ENCODE results near the gene AGO1. TPM values are rescaled to one million over a fixed set of nuclear protein-coding genes. Genes with fewer than 3 reads are reported as not detected.

Gene AGO1
- polyA plus RNA-seq (2013, experiment 1 of 2; ENCODE audit: insufficient read length), result 12.7 TPM
- polyA plus RNA-seq (2013, experiment 2 of 2; ENCODE audit: insufficient read length), result 13.6 TPM

DNA sequence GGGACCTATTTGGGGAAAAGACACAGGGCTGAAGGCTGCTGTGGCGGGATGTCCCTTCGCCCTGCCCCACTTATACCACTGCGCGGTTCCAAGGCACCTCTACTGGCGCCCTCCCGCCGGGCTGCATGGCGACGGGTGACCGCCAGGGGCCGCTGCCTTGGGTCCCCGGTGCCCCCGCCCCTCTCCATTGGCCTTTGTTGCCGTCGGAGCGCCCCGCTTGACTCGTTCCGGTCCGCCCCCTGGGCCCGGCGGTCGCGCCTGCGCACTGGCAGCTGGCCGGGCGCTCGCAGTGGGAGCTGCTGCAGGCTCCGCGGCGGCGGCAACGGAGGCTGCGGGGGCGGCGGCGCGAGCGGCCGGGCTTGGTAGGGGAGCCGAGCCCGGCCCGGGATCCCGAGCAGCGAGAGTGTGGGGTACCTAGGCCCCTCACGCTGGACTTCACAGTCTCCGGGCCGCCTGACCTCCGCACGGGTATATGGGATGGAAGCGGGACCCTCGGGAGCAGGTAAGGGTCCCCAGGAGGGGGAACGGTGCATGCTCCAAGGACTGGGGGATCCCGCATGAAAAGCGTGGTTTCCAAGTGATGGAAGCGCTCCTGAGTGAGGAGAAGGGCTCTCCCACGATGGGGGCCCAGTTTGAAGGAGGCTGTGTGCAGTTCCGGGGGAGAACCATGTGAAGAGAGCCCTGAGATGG lies at the start of gene AGO1:
Gene AGO1 (plus strand): TSS at position 265 of the 690 bp plus-strand sequence. CDS start 213 bp downstream, at position 478.
- DNase-seq, result peak; percentile 91

DNA sequence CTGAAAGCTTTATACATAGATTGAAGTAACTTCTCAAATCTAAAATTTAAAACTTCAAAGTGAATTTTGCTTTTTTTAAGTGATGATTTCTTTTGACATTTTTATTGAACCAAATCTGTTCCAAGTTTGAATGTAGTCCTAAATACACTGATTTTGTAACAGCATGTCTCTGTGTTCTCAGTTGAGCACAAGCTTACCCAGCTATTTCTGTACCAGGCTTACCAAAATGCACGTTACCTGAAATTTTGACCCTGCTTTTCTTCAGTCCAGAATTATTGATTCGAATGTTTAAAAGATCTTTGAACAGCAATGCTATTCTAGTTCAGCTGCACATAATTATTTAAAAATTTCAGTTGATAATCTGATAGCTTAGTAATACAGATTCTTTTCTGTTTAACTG lies 49.6 kb upstream of the AGO1 start:
- no peak for DNase-seq

DNA sequence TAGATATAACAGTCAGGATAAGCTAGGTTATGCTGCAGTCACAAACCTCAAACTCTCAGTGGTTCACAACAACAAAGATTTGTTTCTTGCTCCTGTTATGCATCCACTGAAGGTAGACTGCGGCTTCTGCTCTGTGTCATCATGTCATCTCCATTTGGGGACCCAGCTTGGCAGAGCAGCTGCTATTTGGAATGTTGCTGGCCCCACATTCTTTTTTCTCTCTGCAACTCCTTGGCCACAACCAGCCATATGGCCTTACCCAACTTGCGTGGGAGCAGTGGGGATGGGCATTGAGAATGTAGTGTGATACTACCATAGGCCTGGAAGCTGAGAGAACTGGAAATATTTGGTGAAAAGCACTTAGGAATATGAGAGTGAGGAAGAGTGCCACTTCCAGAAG lies 48.8 kb upstream of the AGO1 start:
- DNase-seq, result no peak

DNA sequence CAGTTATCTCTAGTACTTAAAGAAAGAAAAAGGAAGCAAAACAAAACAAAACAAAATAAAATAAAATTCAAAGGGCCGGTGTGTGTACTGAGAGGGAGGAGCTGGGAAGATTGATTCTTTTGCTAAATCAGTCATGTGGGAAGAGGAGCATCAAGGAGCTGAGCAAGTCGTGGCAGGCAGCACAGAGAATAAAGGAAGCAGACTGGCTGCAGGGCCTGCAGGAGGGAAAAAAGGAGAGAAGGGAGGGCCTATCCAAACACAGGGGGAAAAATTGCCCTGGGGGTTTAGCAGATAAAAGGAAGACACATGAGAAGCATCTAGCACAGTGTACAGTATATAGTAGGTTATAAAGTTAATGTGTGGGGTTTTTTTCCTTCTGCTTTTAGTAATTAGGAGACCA lies 47.6 kb upstream of the AGO1 start:
- no peak for DNase-seq

DNA sequence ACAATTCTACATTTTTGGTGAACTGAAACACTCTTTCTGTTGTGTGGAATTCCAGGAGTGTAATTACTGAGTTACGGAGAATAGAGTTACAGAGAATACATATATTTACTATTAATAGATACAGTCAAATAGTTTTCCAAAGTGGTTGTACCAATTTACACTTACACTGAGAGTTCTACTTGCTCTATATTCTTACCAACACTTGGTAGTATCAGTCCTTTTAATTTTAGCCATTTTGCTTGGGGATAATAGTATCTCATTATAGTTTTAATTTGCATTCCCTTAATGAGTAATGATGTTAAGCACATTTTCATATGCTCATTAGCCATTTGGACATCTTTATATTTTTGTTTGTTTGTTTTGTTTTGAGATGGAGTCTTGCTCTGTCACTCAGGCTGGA lies 46.3 kb upstream of the AGO1 start:
- DNase-seq, result no peak

DNA sequence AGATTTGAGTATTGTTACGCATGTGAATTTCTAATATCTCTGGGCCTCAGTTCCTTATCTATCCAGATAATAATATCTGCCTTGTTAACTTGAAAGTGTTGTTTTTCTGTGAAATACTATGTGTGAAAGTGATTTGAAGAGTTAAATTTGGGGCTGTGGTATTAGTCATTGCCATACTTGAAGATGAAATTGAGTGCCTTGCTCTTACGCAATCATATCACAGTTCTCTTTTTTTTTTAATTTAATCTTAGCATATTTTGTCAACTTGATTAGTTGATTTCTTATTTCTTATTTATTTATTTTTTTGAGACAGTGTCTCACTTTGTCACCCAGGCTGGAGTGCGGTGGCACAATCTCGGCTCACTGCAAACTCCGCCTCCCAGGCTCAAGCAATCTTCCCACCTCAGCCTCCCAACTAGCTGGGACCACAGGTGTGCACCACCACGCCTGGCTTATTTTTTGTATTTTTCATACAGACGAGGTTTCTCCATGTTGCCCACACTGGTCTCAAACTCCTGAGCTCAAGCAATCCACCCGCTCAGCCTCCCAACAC lies 44.2 kb upstream of the AGO1 start:
- DNase-seq, result no peak

DNA sequence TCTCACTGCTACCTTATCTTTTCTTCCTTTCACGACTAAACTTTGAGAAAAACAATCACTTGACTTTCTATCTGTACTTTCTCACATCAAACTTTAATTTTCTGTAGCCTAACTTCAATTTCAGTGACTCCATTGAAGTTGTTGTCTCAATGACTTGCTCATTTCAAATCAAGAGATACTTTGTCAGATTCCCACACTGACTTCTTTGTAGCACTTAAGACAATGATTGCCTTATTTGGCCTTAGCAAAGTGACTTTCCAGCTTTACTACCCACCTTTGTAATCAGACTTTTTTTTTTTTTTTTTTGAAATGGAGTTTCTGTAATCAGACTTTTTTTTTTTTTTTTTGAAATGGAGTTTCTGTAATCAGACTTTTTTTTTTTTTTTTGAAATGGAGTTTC lies 38.2 kb upstream of the AGO1 start:
- DNase-seq, result no peak

DNA sequence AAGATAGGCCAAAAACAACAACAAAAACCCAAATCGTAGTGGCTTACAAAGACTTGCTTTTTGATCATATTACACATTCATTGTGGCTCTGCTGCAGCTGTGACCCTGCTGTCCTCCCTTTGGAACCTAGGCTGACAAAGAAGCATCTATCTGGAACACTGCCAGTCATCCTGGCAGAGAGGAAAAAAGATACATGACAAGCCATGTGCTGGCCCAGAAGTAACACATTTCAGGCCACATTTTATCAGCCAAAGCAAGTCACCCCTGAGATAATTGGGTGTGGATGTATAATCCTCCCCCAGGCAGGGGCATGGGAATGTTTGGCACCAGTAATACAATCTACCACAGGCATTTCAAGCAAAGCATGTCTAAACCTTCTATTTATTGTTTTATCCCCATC lies 37.2 kb upstream of the AGO1 start:
- no peak for DNase-seq

DNA sequence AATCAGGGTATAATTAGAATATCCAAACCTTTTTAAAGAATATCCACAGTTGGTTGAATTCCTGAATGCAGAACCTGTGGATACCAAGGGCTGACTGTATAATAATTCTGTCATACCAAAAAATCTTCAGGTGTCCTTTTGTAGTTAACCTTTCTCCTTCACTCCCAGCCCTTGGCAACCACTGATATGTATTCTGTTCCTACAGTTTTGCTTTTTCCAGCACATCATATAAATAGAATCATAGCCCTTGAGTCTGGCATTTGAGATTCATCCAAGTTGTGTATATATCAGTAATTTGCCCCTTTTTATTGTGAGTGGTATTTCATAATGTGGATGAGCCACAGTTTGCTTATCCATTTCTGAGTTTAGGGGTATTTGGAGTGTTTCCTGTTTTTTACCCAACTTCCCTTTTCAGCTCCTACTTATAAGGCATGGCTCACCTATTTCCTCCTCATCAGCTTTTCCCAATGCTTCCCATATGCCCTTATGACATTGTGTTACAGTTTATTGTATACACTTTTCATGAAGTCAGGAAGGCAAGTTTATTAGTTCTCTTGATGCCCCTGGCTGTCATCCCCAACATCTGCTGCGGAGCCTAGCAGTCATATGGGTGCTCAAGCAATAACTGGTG lies 35.0 kb upstream of the AGO1 start:
- no peak for DNase-seq

DNA sequence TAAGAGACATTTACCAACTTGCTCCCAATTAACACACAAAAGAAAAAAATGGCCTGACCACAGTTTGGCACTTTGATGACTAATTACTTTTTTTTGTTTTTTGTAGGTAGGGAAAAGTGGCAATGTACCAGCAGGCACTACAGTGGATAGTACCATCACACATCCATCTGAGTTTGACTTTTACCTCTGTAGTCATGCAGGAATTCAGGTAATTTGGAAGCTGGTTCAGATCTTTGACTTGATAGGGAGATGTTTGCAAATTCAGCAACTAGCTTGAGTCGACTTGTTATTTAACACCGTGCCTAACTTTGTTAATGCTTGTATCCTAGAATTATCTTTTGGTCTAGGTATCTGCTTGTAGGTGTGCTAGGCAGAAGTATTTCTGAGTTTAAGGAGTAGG lies 33.0 kb upstream of the AGO1 start:
- DNase-seq, result no peak

DNA sequence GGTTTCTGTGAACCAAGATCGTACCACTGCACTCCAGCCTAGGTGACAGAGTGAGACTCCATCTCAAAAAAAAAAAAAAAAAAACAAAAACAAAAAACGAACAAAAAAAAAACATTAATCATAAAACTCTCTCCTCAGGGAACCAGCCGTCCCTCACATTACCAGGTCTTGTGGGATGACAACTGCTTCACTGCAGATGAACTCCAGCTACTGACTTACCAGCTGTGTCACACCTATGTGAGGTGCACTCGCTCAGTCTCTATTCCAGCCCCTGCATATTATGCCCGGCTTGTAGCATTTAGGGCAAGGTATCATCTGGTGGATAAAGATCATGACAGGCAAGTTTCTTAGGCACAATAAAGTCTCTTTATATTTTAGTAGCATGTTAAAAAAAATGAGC lies 32.3 kb upstream of the AGO1 start:
- no peak for DNase-seq

DNA sequence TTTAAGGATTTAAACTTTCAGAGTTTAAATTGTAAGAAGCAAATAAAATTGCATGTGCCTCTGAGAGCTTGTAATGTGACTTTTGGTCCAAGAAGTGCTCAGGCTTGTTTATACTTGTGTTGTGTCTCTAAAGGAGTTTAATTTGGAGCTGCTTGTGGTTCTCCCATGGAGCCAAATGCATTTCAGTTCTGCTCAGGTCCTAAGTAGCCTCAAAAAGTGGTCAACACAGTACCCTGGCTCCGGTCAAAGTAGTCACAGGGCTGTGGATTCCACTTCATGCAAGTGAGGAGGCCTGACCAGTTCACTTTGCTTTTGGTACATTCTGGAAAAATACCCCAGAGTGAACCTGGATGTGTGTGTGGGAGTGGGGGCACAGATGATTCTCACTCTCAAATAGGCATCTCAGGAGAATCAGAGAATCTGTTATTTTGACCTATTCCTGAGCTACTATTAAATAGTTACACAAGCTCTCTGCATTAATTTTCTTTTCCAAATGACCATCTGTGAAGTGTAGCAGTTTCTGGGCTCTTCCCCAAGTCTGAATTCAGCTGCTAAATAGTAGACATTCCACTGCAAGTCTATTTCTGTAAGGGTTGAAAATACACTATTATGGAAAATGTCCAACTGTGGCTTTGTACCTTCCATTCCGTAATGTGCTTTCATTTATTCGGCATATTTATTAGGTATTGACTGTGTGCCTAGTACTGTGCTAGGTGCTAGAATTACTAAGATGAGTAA lies 31.7 kb upstream of the AGO1 start:
- peak; percentile 4 for DNase-seq

DNA sequence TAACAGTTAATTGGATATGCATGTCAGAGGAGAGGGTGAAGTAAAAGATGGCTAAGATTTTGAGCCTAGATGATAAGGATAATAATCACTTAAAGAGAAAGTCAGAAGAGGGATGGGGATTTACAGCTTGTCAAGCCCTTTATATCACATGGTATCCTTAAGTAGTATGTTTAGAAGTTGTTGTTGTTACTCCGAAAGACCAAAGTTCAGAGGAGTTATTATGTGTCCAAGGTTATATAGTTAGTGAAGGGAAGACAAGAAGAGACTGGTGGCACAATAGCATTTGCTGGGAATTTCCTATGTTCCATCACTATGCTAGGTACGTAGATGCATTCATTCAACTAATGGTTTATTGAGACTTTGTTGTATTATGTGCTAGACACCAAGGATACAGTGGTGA lies 30.8 kb upstream of the AGO1 start:
- DNase-seq, result no peak

DNA sequence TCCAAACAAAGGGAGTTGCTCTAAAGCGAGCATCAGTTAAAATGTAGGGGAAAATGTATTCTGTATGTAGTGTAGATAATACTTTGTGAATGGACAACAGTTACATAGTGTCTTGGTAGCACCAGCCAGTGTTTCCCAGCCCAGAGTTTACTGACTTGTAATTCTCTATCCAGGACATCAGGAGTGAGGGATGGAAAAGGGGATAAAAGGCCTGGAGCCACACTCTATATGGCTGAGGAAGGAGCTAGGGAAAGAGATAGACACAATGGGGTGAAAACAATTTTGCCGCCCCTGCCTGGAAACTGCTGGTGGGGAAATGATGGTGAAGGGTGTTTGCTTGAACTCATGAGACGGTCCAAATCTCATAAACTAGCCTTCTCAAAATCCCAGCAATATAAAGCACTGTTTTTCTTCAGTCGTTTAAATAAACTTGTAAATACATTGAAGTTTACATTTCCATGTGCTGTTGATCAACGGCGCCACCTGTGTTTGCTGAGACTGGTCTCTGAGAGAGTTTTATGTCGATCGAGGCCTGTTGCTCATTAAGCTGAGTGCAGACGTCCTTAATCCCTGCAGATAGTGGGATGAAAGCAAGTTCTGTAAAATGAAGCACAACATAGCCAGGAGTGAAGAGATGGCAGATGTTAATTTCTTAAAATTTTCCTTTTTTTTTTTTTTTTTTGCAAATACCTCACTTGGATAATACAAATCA lies 27.9 kb upstream of the AGO1 start:
- no peak for DNase-seq

DNA sequence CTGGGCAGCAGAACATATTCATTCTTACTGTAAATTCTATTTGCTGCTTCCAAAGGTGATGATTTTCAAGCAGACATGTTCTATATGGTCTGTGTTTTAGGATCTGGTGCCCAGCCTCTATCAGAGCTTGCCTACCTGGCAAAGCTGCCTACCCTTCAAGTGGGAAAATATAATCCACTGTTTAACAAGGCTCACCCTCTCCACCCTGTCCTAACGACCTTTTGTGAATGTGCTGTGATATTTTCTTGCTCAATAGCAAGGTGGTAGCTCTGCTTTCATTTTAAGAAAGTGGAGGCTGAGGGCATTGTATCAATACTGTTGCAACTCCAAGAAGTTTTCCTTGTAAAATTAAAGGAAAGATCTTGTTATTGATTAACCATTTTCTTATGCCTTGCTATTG lies 26.0 kb upstream of the AGO1 start:
- DNase-seq, result no peak

DNA sequence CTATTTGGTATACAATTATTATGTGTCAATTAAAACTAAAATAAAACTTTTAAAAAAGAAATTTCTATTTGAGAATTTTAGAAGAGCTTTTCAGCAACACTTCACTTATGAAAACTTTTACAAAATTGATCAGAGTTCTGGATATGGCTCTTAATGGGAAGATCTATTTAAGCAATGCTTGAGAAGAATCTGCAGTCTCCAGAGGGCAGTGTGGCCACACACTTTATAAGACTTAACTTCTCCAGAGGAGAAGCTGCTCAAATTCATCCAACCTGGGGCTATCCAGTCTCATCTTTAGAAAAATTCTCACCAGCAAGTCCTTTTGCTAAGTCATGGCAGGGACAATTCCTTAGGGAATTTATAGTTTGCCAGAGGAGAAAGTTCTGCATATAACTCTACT lies 25.2 kb upstream of the AGO1 start:
- peak; percentile 17 for DNase-seq

DNA sequence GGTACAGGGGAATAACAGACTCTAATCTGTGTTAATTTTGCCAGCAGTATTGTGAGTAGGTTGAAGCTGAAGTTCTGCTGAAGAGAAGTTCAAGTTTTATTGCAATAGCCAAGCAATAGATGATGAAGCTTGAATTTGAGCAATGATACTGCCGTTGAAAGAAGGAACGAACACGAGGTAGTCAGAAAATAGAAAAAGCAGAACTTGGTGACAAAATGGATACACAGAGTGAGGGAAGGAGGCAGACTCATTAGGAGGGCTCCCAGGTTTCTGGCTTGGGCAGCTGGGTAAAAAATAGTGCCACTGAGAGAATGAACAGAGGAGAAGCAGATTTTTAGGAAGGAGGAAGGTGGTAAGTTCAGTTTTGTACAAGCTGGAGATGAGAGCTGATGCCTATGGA lies 22.3 kb upstream of the AGO1 start:
- DNase-seq, result no peak

DNA sequence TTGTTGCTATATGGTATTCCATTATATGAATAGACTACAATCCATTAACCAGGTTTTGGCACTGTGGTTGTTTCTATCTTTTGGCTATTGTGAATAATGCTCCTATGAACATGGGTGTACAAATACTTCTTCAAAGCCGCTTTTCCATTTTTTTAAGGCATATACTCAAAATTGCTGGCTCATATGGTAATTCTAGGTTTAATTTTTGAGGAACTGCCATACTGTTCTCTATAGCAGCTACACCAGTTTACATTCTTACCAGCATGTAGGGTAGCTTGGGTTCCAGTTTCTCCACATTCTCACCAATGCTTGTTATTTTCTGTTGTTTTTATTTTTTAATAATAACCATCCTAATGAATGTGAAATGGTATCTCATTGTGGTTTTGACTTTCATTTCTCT lies 19.9 kb upstream of the AGO1 start:
- no peak for DNase-seq

DNA sequence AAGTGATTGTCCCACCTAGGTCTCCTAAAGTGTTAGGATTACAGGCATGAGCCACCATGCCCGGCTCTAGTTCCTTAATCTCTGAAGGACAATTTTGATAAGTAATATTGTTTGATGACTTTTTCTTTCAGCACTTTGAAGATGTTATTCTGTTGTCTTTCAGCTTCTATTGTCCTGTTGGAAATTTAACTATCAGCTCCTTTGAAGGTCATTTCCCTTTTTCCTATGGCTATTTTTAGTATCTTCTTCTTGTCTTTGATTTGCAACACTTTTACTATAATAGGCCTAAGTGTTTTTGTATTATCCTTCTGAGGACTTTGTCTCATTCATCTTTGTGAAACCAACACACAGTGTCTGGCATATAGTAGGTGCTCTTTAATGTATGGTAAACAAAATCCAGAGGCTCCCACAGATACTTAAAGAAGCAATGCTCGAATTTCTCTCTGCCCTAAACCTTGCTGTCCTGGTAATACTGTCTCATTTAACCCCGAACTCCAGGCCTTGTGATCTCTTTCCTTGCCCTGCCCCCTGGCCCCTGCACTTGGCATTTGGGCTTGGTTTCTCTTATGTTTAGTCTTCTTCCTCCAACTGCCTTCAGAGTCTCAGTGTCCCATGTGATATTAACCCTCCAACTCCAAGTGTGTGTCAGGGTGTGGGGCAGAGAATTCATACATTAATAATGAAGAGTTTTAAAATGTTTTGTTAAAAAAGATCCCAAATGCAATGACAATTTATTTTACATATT lies 19.0 kb upstream of the AGO1 start:
- DNase-seq, result no peak

DNA sequence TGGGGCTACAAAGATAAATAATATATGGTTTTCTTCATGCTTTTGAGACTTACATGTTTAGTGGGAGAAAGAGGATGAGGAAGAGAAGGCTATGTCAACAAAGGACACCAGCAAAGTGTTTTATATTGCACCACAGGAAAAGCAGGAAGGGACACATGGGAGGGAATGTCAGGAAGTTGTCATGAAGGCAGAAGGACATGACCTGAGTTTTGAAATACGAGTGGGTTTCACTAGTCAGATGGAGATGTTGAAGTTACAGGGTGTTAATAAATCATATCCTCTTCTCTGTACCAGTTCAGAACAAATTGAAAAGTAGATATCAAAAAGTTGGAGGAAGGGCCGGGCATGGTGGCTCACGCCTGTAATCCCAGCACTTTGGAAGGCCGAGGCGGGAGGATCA lies 18.2 kb upstream of the AGO1 start:
- DNase-seq, result no peak

DNA sequence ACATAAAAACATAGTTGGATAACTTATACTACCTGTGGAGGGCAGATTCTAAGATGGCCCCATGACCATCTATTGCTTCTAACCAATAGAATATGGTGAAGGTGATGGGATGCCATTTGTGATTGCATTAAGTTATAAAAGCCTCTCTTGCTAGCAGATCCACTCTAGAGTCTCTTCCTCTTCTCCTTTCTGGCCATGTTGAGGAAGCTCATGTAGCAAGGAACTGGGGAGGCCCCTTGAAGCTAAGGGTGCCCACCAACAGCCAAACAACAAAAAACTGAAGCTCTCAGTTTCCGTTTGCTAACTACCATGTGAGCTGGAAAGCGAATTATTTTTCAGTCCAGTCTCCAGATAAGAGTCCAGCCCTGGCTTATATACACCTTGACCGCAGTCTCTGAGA lies 16.0 kb upstream of the AGO1 start:
- no peak for DNase-seq

Data from fibroblast of skin of back (primary cell).